PC-3 (cell line): Measurements from ENCODE around the gene SENP5. TPM values are rescaled to one million over a fixed set of nuclear protein-coding genes. Genes with fewer than 3 reads are reported as not detected.

Source experiments
- ATAC-seq: fragments of 200-7000 bp; cut with Tn5 transposase; 2 replicates; pipeline ENCODE4 v1.9.1; 2020; ENCODE audit warnings: mild to moderate bottlenecking, moderate library complexity
- BruUV-seq: library from RNA; stranded (reverse); fragments of 400-500 nt; replicated peaks from 2 replicates; lab custom pipeline; 2021; lab: Mats Ljungman, UMichigan
- CTCF ChIA-PET: fragments of 300-600 bp; sonication (Branson Sonifier 250); formaldehyde crosslinking; loops from one replicate; lab custom pipeline; 2022; ENCODE audit warnings: antibody characterized with exemption; lab: Charles Lee
- POLR2A ChIA-PET: fragments of 300-600 bp; sonication (Branson Sonifier 250); formaldehyde crosslinking; loops from one replicate; lab custom pipeline; 2022; ENCODE audit warnings: antibody characterized with exemption; ENCODE audit not compliant: unreplicated experiment; lab: Charles Lee
- DNase-seq: peaks from one replicate; pipeline ENCODE4 v3.0.0-alpha.2; 2015
- H2AFZ ChIP-seq: fragments of 300-600 bp; sonication (generic); 2 replicates; pipeline ENCODE4 v1.6.0; 2016; ENCODE audit warnings: antibody characterized with exemption, low read length
- H3F3A ChIP-seq: fragments of 300-600 bp; sonication (generic); one replicate; pipeline ENCODE4 v1.6.0; 2017; ENCODE audit warnings: antibody characterized with exemption, low read length, control low read depth, mild to moderate bottlenecking; ENCODE audit not compliant: unreplicated experiment
- H3K27ac ChIP-seq: fragments of 300-600 bp; sonication (generic); 2 replicates; pipeline ENCODE4 v1.5.1; 2016; ENCODE audit warnings: mild to moderate bottlenecking, low read length
- H3K27me3 ChIP-seq: fragments of 300-600 bp; sonication (generic); 2 replicates; pipeline ENCODE4 v1.6.1; 2016; ENCODE audit warnings: low read length, mixed read lengths
- H3K36me3 ChIP-seq: fragments of 300-600 bp; sonication (generic); 2 replicates; pipeline ENCODE4 v1.6.1; 2016; ENCODE audit warnings: low read depth, mixed run types, low read length, mixed read lengths
- H3K4me1 ChIP-seq: fragments of 300-600 bp; sonication (generic); 2 replicates; pipeline ENCODE4 v1.5.1; 2016; ENCODE audit warnings: low read length; ENCODE audit not compliant: insufficient read depth
- H3K4me2 ChIP-seq: fragments of 300-600 bp; sonication (generic); 2 replicates; pipeline ENCODE4 v1.6.0; 2016; ENCODE audit warnings: low read length
- H3K4me3 ChIP-seq: fragments of 300-600 bp; sonication (generic); 2 replicates; pipeline ENCODE4 v1.5.1; 2016; ENCODE audit warnings: mild to moderate bottlenecking, low read length, mixed read lengths
- H3K79me2 ChIP-seq: fragments of 300-600 bp; sonication (generic); 2 replicates; pipeline ENCODE4 v1.6.1; 2017; ENCODE audit warnings: low read length, mixed read lengths
- H3K9ac ChIP-seq: fragments of 300-600 bp; sonication (generic); 2 replicates; pipeline ENCODE4 v1.6.0; 2016; ENCODE audit warnings: mild to moderate bottlenecking, low read length
- H3K9me2 ChIP-seq: fragments of 300-600 bp; sonication (generic); replicated peaks from 2 replicates; pipeline ENCODE4 v1.6.1; 2016; ENCODE audit warnings: mixed run types, low read length, mixed read lengths
- H3K9me3 ChIP-seq: fragments of 300-600 bp; sonication (generic); 2 replicates; pipeline ENCODE4 v1.6.1; 2016; ENCODE audit warnings: low read length, mixed read lengths
- H4K20me1 ChIP-seq: fragments of 300-600 bp; sonication (generic); 2 replicates; pipeline ENCODE4 v1.6.1; 2016; ENCODE audit warnings: low read length, mixed read lengths
- CTCF ChIP-seq: fragments of 300-600 bp; sonication (generic); conservative IDR thresholded peaks from 2 replicates; pipeline ENCODE4 v1.5.1; 2017; ENCODE audit warnings: antibody characterized with exemption, low read depth, mild to moderate bottlenecking, low read length
- EZH2 ChIP-seq: fragments of 300-600 bp; sonication (generic); IDR thresholded peaks from one replicate; pipeline ENCODE4 v1.6.1; 2017; ENCODE audit warnings: antibody characterized with exemption, mild to moderate bottlenecking, low read length; ENCODE audit not compliant: unreplicated experiment
- EZH2phosphoT487 ChIP-seq: fragments of 300-600 bp; sonication (generic); IDR thresholded peaks from 2 replicates; pipeline ENCODE4 v1.6.1; 2018; ENCODE audit warnings: mild to moderate bottlenecking, antibody characterized with exemption, low read length, borderline replicate concordance
- intact Hi-C: fragments of 100-400 bp; cut with micrococcal nuclease; formaldehyde crosslinking; loops from 2 replicates; pipeline ENCODE4 v1.9.0; 2023
- total RNA-seq: library from RNA; depleted of rRNA; stranded (reverse); fragments of >200 nt; gene quantifications from 2 replicates; pipeline ENCODE4 v1.2.3, GENCODE V29; 2014; rRNA removed

SENP5 gene
- total RNA-seq, 1 experiment from 2014 or later, result 34.2 TPM

GRCh38 chr3:196981657-196982056 is 113.9 kb downstream of the SENP5 start:
- intact Hi-C loops, result no loop called here
- DNase-seq (no peak), ATAC-seq (no peak)
- BruUV-seq, result no TSS peak
- no peak overlapping the region for H3K4me3 ChIP-seq
- H3K36me3 ChIP-seq, result no peaks in the 10 kb centered on the region
- 0 out of 2 replicates have a peak, but pooled peaks cover 3% of the 10 kb centered on the region for H3K9me3 ChIP-seq
- CTCF ChIA-PET, result no interaction called here
- H3F3A ChIP-seq, result no peaks in the 10 kb centered on the region
- H2AFZ ChIP-seq, result no peak overlapping the region
- H3K9ac ChIP-seq, result no peak overlapping the region
- H3K9me2 ChIP-seq, result no peaks in the 10 kb centered on the region
- no peaks in the 10 kb centered on the region for H3K4me1 ChIP-seq
- H3K27me3 ChIP-seq, result no peaks in the 10 kb centered on the region
- no peaks in the 10 kb centered on the region for H4K20me1 ChIP-seq
- no peaks in the 10 kb centered on the region for H3K79me2 ChIP-seq
- H3K4me2 ChIP-seq, result no peak overlapping the region
- H3K27ac ChIP-seq, result no peak overlapping the region
- POLR2A ChIA-PET, result no interaction called here
- no peak for TF ChIP-seq CTCF
- TF ChIP-seq EZH2phosphoT487, result no peak
- TF ChIP-seq EZH2, result no peak

- TF ChIP-seq EZH2phosphoT487 (no peak), EZH2 (no peak), CTCF (no peak)
- Histone ChIP-seq H4K20me1 (no peaks in the 10 kb centered on the region), H3F3A (no peaks in the 10 kb centered on the region), H3K36me3 (no peaks in the 10 kb centered on the region), H3K27me3 (no peaks in the 10 kb centered on the region), H3K4me1 (no peaks in the 10 kb centered on the region), H3K4me2 (no peak overlapping the region), H3K9me3 (0 out of 2 replicates have a peak, but pooled peaks cover 3% of the 10 kb centered on the region), H3K79me2 (no peaks in the 10 kb centered on the region), H3K9ac (no peak overlapping the region), H3K4me3 (no peak overlapping the region), H3K27ac (no peak overlapping the region), H3K9me2 (no peaks in the 10 kb centered on the region), H2AFZ (no peak overlapping the region)
- ChIA-PET POLR2A (no interaction called here), CTCF (interaction anchor here (0.6 kb wide), 1 partner anchor 14 kb away, joined by 3 read pairs; no protein-coding TSS in a partner anchor)
- no peak for DNase-seq
- BruUV-seq, result no TSS peak
- intact Hi-C loops, result no loop called here
- no peak for ATAC-seq
These were observed 115.5 kb downstream of the SENP5 start for GRCh38 chr3:196983186-196983585.

Other genes with a start within 250 kb of the SENP5 start
- gene NRROS, start 228.2 kb upstream of the SENP5 start, total RNA-seq, result 0.07 and 0.29 TPM in 2 replicates
- gene CEP19, start 155.7 kb upstream of the SENP5 start, total RNA-seq, result 2.6 and 3.2 TPM in 2 replicates
- 22.5 and 30.3 TPM in 2 replicates for gene PIGX, start 155.5 kb upstream of the SENP5 start, total RNA-seq
- gene PAK2, start 128.1 kb upstream of the SENP5 start, total RNA-seq, result 32.6 and 53.8 TPM in 2 replicates
- 119 and 131 TPM in 2 replicates for gene NCBP2, start 74.6 kb downstream of the SENP5 start, total RNA-seq
- gene PIGZ, start 100.9 kb downstream of the SENP5 start, total RNA-seq, result 1.6 and 3.7 TPM in 2 replicates
- gene MELTF, start 161.9 kb downstream of the SENP5 start, total RNA-seq, result 40.6 and 46.8 TPM in 2 replicates